Measurements from ENCODE around the gene DAAM1.

Gene DAAM1

GRCh38 chr14:59313144-59313651 lies 124.7 kb downstream of the DAAM1 start:
- ChIA-PET CTCF (no interaction called here), POLR2A (no interaction called here)
- TF ChIP-seq HDGF (IDR thresholded peaks at IDR 0.05; ENCODE audit: borderline replicate concordance): no peak
- TF ChIP-seq FOXM1 (IDR thresholded peaks at IDR 0.05; ENCODE audit: borderline replicate concordance): no peak
- no peak for TF ChIP-seq CTBP1 (IDR thresholded peaks at IDR 0.05; ENCODE audit: borderline replicate concordance)
- TF ChIP-seq ELF4 (IDR thresholded peaks at IDR 0.05): no peak
- no peak for TF ChIP-seq FOXA1 (IDR thresholded peaks at IDR 0.05)
- no peak for TF ChIP-seq L3MBTL2 (conservative IDR thresholded peaks at IDR 0.05)
- TF ChIP-seq TARDBP (IDR thresholded peaks at IDR 0.05): no peak
- no peak for TF ChIP-seq SP1 (IDR thresholded peaks at IDR 0.05)
- no peak for TF ChIP-seq ZNF384 (IDR thresholded peaks at IDR 0.05)
- no peak for TF ChIP-seq PKNOX1 (IDR thresholded peaks at IDR 0.05)
- TF ChIP-seq SUZ12 (IDR thresholded peaks at IDR 0.05): no peak
- TF ChIP-seq ARNT (IDR thresholded peaks at IDR 0.05): no peak
- no peak for TF ChIP-seq BHLHE40 (IDR thresholded peaks at IDR 0.05; ENCODE audit: borderline replicate concordance)
- TF ChIP-seq LEF1 (IDR thresholded peaks at IDR 0.05; ENCODE audit: borderline replicate concordance): no peak
- TF ChIP-seq FOXK2 (IDR thresholded peaks at IDR 0.05): no peak
- TF ChIP-seq NFRKB (IDR thresholded peaks at IDR 0.05): no peak
- no peak for DNase-seq (ENCODE audit: extremely low spot score)

- TF ChIP-seq HDGF (IDR thresholded peaks at IDR 0.05; ENCODE audit: borderline replicate concordance) (no peak), ELF4 (IDR thresholded peaks at IDR 0.05) (no peak), CTBP1 (IDR thresholded peaks at IDR 0.05; ENCODE audit: borderline replicate concordance) (no peak), L3MBTL2 (conservative IDR thresholded peaks at IDR 0.05) (no peak), FOXA1 (IDR thresholded peaks at IDR 0.05) (no peak), PKNOX1 (IDR thresholded peaks at IDR 0.05) (no peak), TARDBP (IDR thresholded peaks at IDR 0.05) (no peak), LEF1 (IDR thresholded peaks at IDR 0.05; ENCODE audit: borderline replicate concordance) (no peak), SUZ12 (IDR thresholded peaks at IDR 0.05) (no peak), SP1 (IDR thresholded peaks at IDR 0.05) (no peak), FOXK2 (IDR thresholded peaks at IDR 0.05) (no peak), NFRKB (IDR thresholded peaks at IDR 0.05) (no peak), BHLHE40 (IDR thresholded peaks at IDR 0.05; ENCODE audit: borderline replicate concordance) (no peak), ARNT (IDR thresholded peaks at IDR 0.05) (no peak), FOXM1 (IDR thresholded peaks at IDR 0.05; ENCODE audit: borderline replicate concordance) (no peak), ZNF384 (IDR thresholded peaks at IDR 0.05) (no peak)
- DNase-seq (ENCODE audit: extremely low spot score): no peak
- POLR2A ChIA-PET: interaction anchor here (1.0 kb wide), 1 partner anchor 125 kb away, joined by 3 read pairs; no protein-coding TSS in a partner anchor
- CTCF ChIA-PET: interaction anchor here (0.7 kb wide), 1 partner anchor 245 kb away, joined by 3 read pairs; no protein-coding TSS in a partner anchor
Observed at GRCh38 chr14:59313658-59314608, 125.5 kb downstream of the DAAM1 start.

- TF ChIP-seq TARDBP (IDR thresholded peaks at IDR 0.05) (no peak), LEF1 (IDR thresholded peaks at IDR 0.05; ENCODE audit: borderline replicate concordance) (no peak), FOXA1 (IDR thresholded peaks at IDR 0.05) (no peak), CTBP1 (IDR thresholded peaks at IDR 0.05; ENCODE audit: borderline replicate concordance) (no peak), L3MBTL2 (conservative IDR thresholded peaks at IDR 0.05) (no peak), SP1 (IDR thresholded peaks at IDR 0.05) (no peak), SUZ12 (IDR thresholded peaks at IDR 0.05) (no peak), ARNT (IDR thresholded peaks at IDR 0.05) (no peak), BHLHE40 (IDR thresholded peaks at IDR 0.05; ENCODE audit: borderline replicate concordance) (no peak), NFRKB (IDR thresholded peaks at IDR 0.05) (no peak), ELF4 (IDR thresholded peaks at IDR 0.05) (no peak), PKNOX1 (IDR thresholded peaks at IDR 0.05) (no peak), HDGF (IDR thresholded peaks at IDR 0.05; ENCODE audit: borderline replicate concordance) (no peak), FOXM1 (IDR thresholded peaks at IDR 0.05; ENCODE audit: borderline replicate concordance) (no peak)
- DNase-seq (ENCODE audit: extremely low spot score): no peak
- POLR2A ChIA-PET: no interaction called here
- CTCF ChIA-PET: interaction anchor here (0.7 kb wide), 1 partner anchor 244 kb away, joined by 3 read pairs; no protein-coding TSS in a partner anchor
Observed at GRCh38 chr14:59314953-59315599, 126.6 kb downstream of the DAAM1 start.

GRCh38 chr14:59316151-59316830 lies 127.8 kb downstream of the DAAM1 start:
- no peak for DNase-seq (ENCODE audit: extremely low spot score)
- TF ChIP-seq HDGF (IDR thresholded peaks at IDR 0.05; ENCODE audit: borderline replicate concordance): no peak
- no peak for TF ChIP-seq L3MBTL2 (conservative IDR thresholded peaks at IDR 0.05)
- TF ChIP-seq BHLHE40 (IDR thresholded peaks at IDR 0.05; ENCODE audit: borderline replicate concordance): no peak
- TF ChIP-seq PKNOX1 (IDR thresholded peaks at IDR 0.05): no peak
- TF ChIP-seq LEF1 (IDR thresholded peaks at IDR 0.05; ENCODE audit: borderline replicate concordance): no peak
- TF ChIP-seq CTBP1 (IDR thresholded peaks at IDR 0.05; ENCODE audit: borderline replicate concordance): no peak
- no peak for TF ChIP-seq TARDBP (IDR thresholded peaks at IDR 0.05)
- TF ChIP-seq ELF4 (IDR thresholded peaks at IDR 0.05): no peak
- no peak for TF ChIP-seq SP1 (IDR thresholded peaks at IDR 0.05)
- POLR2A ChIA-PET: no interaction called here
- CTCF ChIA-PET: no interaction called here

Measured in HEK293T (cell line).